GM19193 (cell line): ENCODE results near the gene SPSB1.

Source experiments
- POLR2A ChIP-seq: IDR thresholded peaks from 4 replicates; pipeline ENCODE4 v1.6.1; 2011; ENCODE audit not compliant: insufficient read depth, insufficient read length; ENCODE audit errors: extremely low read depth

SPSB1 gene

DNA sequence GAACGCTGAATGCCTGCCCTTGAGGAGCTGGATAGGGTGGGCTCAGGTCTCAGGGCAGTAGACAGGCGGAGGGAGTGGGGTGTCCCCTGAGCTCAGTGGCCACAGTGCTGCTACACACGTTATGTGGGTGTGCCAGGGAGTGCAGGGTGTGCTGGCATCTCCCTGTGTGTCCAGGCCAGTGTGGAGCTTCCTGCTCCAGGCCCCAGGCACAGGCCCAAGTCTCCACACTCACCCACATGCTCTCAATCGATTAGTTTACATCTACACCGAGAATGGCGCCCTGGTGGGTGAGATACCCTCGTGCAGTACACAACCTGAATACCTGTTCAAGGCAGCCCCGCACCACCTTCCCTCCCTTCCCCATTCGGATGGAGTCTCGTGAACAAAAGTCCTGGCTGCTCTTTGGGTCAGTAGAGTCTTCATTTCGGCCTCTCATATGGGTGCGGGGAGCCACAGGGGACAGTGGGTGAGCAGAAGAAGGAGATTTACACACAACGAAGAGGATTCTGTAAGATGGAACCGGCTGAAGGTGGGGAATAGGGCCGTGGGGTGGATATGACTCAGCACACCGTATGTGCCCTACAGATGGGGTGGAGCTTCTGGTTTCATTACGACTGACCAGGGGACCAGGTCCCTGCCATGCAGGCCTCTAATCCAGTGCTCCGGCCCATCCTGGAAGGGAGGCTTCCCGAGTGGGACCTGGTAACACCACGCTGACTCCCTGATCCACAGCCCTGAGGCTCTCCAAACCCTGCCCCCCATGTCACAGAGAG, 93.3 kb downstream of the SPSB1 start:
- no peak for TF ChIP-seq POLR2A

DNA sequence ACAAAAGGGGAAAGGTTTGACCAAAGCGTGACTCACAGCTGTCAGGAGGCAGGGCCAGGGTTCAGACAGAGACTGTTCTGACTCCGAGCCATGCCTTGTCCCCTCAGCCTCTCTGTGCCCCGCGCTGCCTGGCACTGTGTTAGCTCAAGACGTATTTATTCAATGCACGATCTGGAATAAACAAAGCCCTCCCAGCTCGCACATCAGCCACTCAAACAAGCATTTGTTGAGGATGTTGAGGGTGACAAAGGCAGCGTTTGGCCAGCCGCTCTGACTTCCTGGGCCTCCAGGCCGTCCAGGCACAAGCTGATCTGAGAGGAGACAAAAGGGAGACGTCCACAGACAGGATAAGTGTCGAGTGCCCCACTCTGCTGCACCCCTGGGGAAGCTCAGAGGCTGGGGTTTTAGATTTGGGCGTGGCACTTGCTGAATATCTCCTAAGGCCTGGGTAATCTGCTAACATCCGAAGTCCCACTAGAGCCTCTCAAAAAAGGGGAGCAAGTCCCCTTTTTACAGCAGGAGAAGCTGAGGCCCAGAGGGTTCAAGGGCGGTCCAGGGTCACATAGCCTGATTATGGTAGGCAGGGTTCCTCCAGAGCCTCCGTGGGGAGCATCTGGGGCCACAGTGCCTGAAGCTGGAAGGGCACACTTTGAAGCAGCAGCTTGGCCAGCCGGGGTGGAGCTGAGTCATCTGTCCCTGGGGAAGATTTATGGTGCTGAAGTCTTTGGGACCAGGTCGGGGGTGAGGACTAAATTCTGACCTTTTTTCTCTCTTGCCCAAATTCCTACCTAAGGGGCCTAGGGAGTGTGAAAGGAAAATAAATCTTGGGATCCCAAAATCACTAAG, 95.9 kb downstream of the SPSB1 start:
- TF ChIP-seq POLR2A = no peak

DNA sequence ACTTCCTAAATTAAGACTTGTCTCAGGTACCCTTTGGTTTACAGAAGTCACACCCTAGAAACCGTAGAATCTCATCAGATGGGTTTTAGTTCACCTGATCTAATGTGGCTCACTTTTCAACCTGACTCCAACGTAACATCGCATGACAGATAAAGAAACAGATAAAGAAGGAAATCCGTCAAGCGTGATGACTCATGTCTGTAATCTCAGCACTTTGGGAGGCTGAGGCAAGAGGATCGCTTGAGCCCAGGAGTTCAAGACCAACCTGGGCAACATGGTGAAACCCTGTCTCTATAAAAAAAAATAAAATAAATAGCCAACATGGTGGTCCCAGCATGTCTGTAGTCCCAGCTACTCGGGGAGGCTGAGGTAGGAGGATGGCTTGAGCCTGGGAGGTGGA, 97.3 kb downstream of the SPSB1 start:
- no peak for TF ChIP-seq POLR2A

DNA sequence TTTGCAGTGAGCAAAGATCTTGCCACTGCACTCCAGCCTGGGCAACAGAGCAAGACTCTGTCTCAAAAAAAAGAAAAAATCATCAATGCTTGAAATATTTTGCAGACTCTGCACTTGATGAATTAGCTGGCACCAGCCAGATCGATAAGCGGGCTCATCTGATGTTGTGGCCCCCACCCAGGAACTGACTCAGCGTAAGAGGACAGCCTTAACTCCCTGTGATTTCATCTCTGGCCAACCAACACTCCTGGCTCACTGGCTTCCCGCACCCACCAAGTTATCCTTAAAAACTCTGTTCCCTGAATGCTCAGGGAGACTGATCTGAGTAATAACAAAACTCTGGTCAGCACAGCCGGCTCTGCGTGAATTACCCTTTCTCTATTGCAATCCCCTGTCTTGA, 98.9 kb downstream of the SPSB1 start:
- no peak for TF ChIP-seq POLR2A

DNA sequence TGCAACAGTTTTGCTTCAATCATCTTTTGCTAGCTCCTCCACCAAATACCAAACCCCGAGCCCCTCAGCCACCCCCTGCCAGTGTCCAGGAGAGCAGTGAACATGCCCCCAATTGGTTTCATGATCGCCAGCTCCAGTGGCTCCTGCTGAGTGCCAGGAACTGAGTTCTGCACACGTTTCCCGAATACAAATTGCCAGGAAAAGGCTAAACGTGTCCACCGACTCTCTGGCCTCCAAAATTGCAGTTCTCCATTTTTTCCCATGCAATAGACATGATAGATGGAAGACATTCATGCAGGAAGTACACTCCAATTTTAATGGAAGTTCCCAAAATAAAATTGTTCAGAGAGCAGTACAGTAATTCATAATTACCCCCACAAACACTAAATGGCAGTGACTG, 101.3 kb downstream of the SPSB1 start:
- no peak for TF ChIP-seq POLR2A

DNA sequence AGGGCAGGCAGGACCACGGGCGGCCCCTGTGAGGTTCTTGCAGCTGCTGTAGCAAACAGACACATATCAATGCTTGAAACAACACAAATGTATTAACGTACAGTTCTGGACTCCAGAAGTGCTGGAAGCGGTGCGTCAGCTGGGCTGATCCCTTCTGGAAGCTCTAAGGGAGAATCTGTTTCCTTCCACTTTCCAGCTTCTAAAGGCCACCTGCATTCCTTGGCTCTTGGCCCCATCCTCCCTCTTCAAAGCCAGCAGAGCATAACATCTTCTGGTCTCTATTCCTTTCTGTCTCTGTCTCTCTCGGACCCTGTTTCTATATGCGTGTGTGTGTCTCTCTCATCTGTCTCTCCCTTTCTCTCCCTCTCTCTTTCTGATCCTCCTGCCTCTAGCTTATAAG, 102.3 kb downstream of the SPSB1 start:
- no peak for TF ChIP-seq POLR2A

DNA sequence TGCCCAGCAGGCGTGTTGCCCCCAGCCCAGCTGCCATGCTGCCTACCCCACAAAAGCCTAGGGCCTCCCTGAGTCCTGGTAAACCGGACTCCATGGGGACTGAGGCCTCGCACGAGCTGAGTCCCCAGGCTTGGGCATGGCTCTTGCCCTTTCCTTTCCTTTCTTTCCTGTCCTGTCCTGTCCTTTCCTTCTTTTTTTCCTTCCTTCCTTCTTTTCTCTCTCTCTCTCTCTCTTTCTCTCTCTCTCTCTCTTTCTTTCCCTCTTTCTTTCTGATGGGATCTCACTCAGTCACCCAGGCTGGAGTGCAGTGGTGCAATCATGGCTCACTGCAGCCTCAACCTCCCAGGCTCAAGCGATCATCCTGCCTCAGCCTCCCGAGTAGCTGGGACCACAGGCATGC, 104.4 kb downstream of the SPSB1 start:
- TF ChIP-seq POLR2A = no peak

DNA sequence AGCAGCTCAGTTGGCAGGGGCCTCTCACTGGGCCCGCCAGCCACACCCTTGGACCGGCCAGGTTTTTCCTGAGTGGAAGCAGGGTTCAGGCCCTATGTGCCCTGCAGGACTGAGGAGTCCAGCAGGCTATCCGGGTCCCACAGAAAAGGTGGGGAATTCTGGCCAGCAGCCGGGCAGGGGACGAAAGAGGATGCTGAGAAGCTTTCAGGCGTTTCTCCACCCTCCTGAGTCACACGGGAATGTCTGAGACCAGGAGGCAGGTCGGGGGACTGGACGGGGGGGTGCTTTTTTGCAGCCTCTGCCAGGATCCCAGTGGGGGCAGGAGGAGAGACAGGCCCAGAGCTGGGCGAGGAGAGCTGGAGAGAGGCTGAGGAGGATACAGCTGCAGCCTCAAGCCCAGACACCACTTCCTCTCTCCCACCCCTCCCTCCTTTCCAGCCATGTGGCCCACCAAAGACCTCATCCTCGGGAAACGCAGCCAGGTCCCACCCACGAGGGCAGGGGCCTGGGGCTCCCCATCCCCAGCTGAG, 105.4 kb downstream of the SPSB1 start:
- TF ChIP-seq POLR2A = no peak

DNA sequence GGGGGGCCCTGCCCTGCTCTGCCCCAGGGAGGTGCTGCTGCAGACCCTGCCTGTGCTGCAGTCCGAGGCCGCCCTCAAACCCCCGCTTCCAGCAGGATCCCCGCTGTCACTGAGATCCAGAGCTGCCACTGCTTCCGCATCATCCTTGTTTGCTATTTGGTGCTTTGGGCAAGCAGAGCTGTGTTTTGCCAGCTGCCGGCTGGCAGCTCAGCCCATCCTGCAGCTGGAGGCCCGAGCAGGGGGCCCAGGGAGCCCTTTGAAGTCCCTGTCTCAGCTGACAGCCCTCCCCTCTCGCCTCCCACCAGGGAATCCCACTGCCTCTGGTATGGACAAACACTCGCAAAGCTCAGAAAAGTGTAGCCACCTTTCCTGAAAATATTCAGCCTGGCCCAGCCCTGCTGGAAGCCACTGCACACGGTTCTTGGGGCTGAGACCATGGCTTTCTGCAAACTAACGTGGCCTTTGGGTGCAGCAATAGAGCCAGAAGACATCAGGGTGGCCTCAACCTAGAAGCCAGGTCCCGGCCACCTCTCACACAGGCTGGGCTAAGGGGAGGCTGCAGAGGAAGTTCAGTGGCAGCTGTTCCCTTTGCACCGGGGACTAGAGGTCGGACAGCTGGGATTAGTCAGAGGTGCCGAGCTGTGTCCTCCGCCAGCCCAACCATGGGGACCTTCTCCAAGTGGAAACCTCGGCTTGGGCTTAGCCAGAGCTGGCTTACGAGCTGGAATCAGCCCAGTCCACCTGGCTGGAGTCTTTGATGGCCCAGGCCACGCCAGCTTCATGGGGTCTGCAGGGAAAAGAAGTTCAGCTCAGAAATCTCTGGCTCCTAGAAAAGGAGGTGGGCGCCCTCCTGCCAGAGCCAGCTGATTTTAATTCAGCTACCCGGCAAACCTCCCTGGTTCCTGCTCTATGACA, 107.1 kb downstream of the SPSB1 start:
- no peak for TF ChIP-seq POLR2A

DNA sequence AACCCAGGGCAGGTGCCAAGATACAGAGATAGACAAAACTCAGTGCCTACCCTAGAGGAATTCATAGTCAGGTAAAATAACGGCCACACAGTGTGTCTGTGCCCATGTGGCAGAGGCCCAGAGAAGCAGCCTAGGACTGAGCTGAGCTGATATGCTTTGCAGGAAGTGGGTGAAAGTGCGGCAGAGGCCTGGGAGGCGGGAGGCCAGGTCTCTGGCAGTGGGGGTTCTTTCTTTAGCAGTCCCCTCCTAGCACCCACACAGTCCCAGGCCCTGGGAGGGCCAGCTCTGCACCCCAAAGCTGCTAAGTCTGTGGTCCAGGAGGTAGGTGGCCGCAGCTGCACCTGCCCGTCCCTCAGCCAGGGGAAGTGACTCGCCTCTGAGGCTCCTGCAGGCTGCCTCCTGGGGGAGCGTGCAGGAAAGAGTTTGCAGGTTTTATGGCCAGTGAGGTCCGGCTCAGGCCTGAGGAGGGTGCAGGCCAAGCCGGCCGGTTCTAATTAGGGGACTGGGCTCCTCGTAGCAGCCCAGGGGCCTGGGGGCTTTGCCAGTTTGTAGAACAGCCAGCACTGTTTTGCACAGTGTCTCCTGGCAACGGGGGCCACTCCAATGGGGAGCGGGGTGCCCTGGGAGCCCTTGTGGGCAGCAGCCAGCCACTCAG, 107.9 kb downstream of the SPSB1 start:
- TF ChIP-seq POLR2A = no peak

DNA sequence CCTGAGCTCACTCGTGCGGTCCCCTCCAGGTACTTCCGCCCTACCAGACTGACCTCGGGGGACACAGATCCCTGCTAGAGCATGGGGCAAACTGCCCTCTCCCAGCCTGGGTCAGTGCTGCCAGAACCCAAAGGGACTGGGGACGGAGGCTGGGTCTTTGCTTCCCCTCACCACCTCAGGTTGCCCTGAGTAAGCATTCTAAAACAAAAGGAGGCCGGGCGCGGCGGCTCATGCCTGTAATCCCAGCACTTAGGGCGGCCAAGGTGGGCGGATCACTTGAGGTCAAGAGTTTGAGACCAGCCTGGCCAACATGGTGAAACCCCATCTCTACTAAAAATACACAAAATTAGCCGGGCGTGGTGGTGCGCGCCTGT, 108.4 kb downstream of the SPSB1 start:
- no peak for TF ChIP-seq POLR2A

DNA sequence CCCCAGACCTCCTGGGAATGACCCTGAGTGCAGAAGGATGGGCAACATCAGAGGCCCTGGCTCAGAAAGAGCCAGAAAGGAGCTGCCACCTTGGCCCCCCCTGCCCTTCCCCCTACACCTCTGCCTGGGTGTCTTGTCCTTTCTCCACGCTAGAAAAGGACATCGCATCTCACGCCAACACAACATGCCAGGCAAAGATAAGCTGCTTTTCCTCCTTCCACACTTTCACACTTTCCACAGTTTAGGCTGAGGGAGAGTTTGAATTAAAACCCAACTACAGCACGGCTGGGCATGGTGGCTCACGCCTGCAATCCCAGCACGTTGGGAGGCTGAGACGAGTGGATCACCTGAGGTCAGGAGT, 109.5 kb downstream of the SPSB1 start:
- TF ChIP-seq POLR2A = no peak

DNA sequence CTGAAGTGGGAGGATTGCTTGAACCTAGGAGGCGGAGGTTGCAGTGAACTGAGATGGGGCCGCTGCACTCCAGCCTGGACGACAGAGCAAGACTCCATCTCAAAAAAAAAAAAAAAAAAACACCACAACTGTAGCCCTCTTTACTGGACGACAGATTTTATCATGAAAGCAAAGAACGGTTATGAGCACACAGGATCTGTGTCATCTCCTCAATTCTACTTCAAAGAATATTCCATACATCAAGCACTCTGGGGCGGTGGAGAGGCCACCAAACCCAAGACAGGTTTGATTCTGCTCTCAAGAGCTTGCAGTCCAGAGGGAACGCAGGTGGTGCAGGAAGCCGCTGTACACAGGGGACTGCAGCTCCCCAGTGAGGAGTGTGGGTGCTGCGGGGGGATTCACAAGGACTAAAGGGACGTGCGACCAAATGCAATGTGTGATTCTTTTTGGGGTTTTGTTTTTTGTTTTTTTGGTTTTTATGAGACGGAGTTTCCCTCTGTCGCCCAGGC, 110.1 kb downstream of the SPSB1 start:
- TF ChIP-seq POLR2A = no peak
